GM18867 (cell line): ENCODE data around the gene MAPK6.
"Not testable (repeated sequence)": the region's sequence is repeated elsewhere in the genome, so short reads cannot be mapped to it uniquely, and the experiment has no call there.

Experiments used
- ATAC-seq: cut with Tn5 transposase; IDR thresholded peaks from one replicate; pipeline ENCODE4 v1.9.1; 2021; ENCODE audit warnings: mild to moderate bottlenecking, moderate library complexity; ENCODE audit not compliant: unreplicated experiment

MAPK6 gene

DNA sequence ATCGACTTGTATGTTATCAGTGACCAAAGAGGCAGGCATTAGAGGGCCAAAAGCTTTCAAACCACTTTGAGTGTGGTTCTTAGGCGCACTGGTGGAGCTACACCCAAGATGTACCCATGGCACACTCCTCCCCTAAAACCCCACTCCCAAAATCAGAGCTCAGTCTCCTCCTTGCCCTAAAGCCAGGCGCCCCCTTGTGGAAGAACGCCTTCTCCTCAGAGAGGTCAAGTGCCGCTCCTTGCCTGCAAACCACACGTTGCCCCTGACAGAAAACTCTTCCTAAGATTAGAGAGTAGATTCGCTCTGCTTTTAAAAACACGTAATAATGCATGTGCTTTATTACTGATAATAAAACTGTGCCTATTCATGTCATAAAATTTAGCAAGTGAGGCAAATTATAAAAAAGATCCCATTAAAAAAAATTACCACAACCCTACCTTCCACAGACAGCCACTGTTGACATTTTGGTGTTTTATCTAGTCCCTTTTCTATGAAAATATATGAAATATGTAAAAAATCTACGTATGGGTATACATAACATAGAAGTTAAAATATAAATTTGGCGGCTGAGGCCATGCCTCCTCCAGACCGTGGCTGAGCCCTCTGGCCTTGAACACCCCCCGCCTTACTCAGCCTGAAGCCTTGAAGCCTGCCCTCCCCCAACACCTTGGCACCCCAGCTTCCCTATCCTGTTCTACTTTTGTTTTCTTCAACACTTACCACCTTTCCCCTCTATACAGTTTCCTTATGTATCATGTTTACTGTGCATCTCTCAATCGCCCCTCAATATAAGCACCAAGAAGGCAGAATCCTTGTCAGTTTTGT is 60.1 kb downstream of the MAPK6 start:
- ATAC-seq: no peak

DNA sequence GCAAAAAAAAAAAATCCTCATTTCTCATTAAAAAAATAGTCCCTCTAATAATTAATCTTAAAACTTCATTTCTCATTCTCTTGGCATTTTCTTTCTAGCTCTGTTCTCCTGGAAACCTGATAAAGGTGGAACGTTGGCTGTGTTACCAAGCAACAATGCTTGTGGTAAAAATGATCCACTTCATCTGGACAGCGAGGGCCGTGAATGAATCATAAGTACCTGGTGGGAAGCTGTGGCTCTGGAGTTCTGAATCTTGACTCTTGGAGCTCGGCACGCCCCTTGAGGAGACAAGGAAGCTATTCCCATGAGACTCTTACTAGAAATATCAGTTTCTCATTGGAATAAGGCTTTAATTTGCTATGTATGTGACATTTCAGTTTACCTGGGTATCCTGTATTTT is 61.0 kb downstream of the MAPK6 start:
- no peak for ATAC-seq

DNA sequence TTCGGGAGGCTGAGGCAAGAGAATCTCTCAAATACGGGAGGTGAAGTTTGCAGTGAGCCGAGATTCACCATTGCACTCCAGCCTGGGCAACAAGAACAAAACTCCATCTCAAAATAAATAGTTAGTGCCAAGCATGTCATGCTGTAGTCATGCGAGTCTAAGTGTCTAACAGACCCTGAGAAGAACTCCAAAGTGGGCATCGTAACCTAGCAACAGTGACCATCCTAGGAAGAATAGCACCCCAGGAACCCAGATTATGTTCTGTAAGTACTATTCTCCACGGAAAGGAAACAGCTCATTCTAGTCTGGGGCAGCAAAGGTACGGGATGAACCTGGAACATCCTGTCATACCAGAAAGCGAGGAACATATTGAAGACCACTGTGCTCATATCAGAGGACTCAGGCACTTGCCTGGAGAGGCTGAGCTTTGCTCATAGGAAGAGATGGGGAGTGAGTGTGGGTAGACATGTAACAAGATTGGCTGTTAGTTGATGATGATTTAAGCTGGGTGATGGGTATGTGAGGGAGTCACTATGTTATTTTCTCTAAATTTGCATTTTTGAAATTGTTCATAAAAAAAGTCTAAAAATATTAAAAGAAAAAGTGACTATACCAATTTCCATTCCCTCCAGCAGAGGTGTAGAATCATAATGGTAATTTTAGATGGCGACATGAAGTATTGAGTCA is 61.8 kb downstream of the MAPK6 start:
- ATAC-seq: no peak

DNA sequence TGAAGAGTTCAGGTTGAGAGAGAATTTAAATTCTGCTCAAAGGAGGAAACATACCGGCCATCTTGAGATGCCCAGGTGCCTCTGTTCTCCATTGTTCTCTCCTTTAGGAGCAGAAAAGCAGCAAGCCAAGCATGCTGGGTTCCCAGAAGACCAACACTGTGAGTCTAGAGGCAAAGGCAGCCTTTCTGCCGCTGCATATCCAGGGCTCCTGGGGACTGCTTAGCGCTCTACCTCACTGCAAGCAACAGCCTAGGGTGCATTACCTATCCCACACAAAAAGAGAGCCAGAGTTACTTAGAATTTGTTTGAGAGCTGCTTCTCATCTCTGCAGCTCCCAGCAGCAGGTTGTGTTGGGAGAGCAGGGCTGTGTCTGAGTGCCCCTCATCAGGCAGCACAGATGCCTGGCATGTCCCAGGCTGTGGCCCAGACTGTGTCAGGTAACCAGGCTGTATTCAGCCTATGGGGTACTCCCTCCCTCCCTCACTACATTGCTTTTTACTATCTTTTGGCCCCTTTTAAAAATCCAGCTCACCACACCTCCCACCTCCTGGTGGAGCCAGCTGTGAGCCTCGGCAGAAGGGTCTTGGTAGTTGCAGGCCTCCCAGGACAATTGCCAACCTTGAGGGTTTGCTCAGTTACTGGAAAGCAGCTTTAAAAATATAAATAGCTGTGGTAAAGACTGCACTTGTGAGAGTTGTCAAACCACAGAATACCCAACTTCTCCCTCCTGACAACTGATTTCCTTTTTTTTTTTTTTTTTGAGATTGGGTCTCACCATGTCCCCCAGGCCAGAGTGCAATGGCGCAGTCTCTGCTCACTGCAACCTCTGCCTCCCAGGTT is 63.4 kb downstream of the MAPK6 start:
- ATAC-seq: peak; percentile 81

DNA sequence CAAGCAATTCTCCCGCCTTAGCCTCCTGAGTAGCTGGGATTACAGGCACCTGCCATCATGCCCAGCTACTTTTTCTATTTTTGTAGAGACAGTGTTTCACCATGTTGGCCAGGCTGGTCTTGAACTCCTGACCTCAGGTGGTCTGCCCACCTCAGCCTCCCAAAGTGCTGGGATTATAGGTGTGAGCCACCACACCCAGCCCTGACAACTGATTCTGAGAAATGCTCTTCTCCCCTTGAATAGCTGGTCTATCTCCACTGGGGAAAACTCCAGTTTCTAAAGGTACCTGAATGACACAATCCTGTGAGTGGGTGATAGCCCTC is 64.0 kb downstream of the MAPK6 start:
- peak; percentile 13 for ATAC-seq

DNA sequence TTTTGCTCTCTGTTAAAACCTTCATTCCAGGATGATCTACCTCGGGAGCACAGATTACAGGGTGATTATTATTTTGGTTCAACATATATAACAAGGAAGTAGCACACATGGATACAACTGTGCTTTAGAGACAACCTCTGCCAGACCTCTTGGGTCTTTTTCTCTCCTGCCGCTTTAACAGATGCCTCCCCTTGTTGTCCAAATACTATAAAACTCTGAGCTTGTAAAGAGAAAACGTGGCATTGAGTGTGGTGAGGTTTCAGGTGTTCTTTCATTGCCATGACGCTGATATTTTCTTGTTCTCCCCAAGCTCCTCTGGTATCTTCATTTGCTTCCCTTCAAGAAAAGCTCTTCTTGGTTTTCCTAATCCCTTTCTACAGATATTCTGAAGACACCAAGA is 64.6 kb downstream of the MAPK6 start:
- ATAC-seq: no peak

DNA sequence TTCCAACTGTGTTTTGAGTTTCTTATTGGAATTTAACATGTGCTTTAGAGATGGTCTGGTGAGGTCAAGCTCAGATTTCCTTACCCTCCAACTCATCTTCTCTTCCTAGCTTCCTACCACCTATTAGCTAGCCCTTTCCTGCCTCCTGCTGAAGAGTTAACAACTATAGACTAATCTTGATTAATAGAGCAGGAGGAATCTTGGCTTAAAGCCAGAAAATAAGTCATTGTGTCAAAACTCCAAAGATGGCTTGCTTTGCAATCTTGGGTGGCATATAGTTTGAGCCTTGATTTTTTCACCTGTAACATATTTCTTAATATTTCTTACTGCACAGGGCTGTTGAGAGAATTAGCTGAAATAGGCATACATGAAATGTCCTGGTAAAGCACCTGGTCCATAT is 66.3 kb downstream of the MAPK6 start:
- ATAC-seq: no peak

DNA sequence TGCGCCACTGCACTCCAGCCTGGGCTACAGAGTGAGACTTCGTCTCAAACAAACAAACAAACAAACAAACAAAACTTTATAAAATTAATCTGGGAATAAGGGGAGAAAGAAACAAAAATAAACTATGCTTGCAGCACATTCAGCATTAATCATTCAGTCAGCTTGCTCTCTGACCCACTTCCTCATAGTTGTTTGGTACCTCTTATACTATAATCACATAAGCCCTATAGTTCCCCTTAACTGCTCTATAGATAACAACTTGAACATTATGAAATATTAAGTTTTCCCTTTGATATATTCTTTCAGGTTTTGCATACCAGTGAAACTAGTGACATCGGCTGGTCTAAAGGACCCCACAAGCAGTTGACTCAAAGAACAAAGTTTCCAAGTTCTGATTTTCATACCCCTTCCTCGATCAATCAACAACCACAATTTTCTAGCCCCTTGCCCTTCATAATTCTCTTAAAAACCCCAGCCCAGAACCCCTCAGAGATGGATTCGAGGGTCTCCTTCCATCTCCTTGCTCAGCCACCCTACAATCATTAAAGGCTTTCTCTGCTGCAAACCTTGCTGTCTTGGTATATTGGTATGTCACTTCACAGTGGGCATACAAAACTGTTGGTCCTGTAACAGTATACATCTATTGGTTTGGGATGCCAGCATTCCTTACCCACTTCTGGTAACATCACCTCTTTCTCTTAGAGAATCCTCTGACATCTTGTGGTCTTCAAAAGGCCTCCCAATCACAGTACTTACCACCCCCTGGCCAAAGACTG is 67.2 kb downstream of the MAPK6 start:
- no peak for ATAC-seq

DNA sequence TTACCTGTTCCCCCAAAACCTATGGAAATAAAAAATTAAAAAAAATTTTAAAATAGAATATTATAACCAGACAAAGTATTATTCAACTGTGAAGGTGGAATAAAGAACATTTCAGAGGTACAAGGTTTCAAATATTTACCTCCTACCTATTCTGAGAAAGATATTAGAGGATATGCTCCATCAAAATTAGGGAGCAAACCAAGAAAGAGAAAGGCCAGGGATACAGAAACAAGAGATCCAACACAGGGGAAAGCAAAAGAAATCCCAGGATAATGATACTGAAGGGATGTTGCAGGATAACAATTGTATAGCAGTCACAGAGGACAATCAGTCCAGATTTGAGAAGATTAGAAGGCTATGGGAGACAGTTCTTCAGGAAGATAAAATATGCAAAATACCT is 71.2 kb downstream of the MAPK6 start:
- no peak for ATAC-seq

DNA sequence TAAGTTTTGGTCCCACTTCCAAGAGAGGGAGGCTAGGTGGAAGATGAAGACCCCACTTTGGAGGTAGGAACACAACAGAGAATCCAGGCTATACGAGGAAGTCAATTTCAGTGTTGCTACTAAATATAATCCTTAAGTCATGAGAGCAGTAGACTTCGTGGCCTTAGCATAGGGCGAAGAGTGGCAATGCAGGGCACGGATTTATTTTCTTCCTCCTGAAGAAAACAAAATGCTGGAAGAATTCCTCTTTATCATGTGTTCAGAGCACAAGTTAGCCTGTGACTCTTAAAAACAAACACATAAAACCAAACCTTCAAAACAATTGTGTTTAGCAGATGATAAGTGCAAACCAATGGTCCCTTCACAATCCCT is 74.1 kb downstream of the MAPK6 start:
- no peak for ATAC-seq

DNA sequence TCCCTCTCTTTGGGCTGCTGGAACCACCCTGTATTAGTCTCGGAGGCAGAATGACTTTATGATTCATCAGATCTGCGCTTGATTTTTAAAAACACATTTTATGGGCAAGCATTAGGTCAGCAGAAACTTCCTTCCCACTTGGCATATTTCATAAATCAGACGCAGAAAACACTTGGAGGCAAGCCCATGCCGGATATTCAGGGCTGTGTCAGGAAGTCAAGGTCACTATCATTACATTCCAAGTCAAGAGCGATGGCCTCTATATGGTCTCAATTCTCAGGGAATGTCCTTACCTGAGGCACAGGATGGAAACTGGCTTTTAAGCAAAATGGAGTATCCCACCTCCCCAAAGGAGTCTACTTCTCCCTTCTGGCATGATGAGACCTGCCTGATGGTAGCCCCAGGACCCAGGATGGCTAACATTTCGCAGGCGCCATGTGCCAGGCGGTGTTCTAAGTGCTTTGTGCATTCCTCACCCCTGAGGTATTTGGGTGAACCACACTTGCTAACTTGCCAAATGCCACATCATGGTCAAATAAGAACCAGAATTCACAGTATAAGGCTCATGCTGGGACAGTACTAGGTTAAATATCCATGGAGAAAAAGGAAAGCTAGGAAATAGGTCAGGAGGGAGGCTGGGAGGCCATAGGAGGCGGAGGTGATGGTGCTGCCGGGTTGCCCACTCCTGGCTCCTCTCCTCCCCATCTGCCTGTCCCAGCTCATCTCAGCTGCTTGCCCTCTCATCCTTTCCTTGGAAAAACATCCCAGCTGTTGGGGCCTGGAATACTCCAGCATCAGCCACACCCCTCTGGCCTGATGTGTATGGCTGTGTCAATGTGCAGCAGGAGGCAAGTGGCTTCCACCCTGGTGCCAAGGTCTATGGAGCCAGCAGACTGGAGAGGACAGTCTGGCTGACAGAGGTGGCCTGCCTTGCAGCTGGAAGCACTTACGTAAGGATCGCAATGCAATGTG is 74.8 kb downstream of the MAPK6 start:
- ATAC-seq: no peak

DNA sequence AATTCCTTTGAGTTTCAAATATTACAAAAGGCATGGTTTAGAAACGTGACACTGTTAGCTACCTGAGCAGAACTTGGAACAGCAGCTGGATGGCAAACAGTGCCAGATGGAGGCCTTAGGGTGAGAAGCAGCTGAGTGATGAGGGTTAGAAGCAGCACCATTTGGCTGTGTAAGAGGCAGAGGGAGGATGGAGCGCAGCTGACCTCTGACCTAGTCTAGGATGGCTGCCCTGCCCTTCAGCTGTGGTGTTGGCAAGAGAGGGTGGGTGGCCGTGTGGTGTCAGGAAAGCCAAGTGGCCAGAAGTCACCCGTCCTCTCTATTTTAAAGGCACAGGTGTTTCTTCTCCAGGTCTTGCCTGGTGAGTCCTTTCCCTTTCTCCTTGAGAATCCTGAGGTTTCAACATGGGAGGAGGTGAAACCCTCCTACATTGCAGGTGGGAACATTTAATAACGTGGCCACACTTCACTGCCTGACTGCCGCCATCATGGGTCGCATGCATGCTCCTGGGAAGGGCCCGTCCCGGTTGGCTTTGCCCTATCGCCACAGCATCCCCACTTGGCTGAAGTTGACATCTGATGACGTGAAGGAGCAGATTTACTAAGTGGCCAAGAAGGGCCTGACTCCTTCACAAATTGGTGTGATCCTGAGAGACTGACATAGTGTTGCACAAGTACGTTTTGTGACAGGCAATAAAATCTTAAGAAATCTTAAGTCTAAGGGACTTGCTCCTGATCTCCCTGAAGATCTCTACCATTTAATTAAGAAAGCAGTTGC is 76.0 kb downstream of the MAPK6 start:
- no peak for ATAC-seq

DNA sequence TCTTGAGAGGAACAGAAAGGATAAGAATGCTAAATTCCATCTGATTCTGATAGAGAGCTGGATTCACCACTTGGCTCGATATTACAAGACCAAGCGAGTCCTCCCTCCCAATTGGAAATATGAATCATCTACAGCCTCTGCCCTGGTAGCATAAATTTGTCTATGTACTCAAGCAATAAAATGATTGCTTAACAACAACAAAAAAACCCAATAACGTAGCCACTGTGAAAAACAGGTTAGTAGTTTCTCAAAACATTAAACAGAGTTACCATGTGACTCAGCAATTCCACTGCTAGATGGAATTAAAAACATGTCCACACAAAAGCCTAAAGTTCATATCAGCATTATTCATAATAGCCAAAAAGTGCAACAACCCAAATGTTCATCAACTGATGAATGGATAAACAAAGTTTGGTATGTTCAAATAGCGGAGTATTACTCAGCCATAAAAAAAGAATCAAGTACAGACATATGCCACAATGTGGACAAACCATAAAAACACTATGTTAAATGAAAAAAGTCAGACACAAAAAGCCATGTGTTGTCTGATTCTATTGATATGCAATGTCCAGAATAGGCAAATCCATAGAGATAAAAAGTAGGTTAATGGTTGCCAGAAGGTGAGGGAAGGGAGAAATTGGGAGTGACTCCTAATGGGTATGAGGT is 76.7 kb downstream of the MAPK6 start:
- no peak for ATAC-seq

DNA sequence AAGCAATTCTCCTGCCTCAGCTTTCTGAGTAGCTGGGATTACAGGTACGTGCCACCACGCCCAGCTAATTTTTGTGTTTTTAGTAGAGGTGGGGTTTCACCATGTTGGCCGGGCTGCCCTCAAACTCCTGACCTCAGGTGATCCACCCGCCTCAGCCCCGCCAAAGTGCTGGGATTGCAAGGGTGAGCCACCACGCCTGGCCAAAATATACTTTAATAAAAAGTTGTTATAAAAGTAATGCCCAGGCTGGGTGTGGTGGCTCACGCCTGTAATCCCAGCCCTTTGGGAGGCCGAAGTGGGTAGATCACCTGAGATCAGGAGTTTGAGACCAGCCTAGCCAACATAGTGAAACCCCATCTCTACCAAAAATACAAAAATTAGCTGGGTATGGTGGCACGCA is 77.5 kb downstream of the MAPK6 start:
- ATAC-seq: not testable (repeated sequence)

DNA sequence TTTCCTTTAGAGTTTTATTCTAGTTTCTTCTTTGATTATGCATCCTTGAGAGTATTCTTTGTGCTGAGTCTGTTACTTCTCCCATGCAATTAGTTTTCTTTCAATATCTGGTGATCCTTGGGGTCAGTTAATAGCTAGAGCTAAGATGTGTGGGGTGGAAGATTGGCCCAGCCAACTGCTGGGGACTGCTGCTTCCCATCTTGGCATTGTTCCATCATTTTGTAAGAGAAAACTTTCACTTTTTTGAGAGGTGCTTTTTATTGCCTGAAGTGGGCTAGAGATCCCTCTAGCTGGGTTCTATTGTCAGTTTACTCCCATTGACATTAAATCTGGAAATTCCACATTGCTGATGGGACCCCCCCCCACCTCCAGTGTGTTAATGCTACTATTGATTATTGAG is 78.2 kb downstream of the MAPK6 start:
- ATAC-seq: no peak

DNA sequence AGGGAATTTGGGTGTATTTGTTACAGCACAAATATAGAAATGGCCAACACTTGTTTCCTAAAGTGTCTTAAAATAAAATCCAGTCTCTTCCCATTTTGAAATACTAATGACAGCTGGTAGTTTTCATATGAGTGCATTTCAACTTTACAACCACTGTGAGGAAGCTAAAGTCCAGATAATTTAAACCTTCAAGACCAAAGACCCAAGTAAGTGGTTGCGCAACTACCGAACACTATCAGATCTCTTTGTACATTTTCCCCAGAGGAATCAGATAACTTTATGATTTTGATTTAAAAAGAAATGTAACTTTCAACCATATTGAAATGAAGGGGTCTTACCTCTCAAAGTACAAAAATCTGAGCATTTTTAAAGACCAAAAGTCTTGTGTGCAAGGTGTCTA is 79.3 kb downstream of the MAPK6 start:
- no peak for ATAC-seq

DNA sequence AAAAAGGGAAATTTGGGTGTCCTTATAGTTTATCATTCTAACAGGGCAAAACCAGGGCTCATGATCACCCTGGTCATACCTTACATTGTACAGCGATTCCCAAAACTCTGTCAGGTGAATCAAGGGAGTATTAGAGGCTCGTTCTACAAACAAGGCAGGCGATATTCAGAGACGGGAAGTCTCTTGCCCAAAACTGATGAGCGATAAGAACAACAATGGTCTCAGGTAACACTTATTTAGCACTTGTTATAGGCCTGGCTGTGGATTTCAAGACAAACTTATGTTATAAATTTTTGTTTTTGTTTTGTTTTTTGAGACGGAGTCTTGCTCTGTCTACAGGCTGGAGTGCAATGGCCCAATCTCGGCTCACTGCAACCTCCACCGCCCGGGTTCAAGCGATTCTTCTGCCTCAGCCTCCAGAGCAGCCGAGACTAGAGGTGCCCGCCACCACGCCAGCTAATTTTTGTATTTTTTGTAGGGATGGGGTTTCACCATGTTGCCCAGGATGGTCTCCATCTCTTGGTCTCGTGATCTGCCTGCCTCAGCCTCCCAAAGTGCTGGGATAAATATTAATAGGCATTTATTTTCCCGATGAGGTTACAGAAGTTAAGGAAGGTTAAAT is 80.7 kb downstream of the MAPK6 start:
- ATAC-seq: no peak

DNA sequence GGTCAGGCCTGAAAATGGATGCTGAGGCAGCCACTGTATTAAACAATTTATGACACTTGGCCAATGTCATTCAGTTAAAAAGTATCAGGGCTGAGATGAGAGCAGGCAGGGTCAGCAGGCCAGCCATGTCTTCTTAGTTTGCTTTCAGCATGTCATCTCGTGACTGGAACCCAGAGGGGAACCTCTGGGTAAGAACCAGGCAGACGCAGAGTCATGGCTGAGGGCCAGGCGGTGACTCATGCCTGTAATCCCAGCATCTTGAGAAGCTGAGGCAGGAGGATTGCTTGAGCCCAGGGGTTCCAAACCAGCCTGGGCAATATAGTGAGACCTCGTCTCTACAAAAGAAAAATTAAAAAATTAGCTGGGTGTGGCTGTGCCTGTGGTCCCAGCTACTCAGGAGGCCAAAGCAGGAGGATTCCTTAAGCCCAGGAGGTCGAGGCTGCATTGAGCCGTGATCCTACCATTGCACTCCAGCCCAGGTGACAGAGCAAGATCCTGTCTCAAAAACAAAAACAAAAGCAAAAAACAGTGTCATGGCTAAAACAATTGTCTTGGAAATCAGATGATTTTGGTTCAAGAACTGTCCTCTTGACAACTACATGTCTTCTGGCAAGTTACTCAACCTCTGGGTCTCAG is 81.9 kb downstream of the MAPK6 start:
- ATAC-seq: no peak
